ENCODE measurements around the gene ARPP21.
"Not testable (repeated sequence)": the region's sequence is repeated elsewhere in the genome, so short reads cannot be mapped to it uniquely, and the experiment has no call there.

Gene ARPP21

DNA sequence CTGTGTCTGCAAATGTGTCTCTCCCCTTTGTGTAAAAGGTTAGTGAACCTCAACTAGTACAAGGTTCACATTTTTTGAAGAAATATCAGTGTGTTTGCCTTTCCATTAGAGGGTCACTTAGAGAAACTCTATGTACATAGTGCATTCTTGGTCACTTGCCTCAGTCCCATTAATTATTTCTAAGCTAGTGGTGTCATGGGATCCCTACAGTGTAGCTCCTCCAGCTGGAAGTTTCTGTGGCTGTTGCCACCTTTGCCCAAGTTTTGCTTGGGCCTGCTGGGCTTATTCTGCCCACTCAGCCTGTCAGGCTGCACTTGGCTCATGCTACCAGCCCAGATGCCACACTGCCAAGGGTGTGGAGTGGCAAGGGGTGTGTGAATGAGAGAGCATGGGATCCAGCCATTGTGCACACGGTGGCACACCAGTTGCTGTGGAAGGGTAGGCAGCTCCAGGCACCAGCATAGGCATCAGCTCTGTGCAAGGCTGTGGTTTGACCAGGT lies 161.7 kb downstream of the ARPP21 start:
- Histone ChIP-seq H3K9ac (no peak overlapping the region), H4K20me1 (no peaks in the 10 kb centered on the region), H3K36me3 (no peaks in the 10 kb centered on the region), H3K4me3 (no peak overlapping the region), H3K4me2 (no peak overlapping the region), H3K4me1 (no peaks in the 10 kb centered on the region), H3K9me3 (0 out of 2 replicates have a peak, but pooled peaks cover 8% of the 10 kb centered on the region), H3K27me3 (no peaks in the 10 kb centered on the region), H3K27ac (no peak overlapping the region)
- TF ChIP-seq Cebpa-rat (IDR thresholded peaks at IDR 0.05) = no peak

DNA sequence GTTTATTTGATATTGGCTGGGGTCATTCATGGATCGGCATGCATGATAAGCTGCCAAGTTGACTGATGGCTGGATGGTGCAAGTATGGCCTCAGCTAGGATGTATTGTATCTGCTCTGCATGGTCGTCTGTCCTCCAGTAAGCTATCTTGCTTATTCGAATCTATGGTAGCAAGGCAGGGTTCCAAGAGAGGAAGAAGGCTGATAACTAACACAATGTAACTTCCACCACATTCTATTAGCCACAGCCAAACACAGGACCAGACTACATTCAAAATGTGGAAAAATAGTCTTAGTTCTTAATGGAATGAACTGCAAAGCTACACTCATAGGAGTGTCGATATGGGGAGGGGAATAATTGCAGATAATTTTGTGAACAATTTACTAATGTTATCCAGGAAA lies 175.2 kb downstream of the ARPP21 start:
- TF ChIP-seq Cebpa-rat (IDR thresholded peaks at IDR 0.05) = no peak
- H3K4me3 ChIP-seq = no peak overlapping the region

DNA sequence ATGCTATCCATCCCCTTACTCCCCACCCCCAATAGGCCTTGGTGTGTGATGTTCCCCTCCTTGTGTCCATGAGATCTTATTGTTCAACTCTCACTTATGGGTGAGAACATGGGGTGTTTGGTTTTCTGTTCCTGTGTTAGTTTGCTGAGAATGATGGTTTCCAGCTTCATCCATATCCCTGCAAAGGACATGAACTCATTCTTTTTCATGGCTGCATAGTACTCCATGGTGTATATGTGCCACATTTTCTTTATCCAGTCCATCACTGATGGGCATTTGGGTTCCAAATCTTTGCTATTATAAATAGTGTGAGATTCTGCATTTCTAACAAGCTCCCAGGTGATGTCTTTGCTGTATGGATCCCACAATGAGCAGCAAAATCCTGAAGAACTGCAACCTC lies 176.5 kb downstream of the ARPP21 start:
- H3K27me3 ChIP-seq, H3K27ac ChIP-seq, H3K4me2 ChIP-seq, H3K36me3 ChIP-seq, H3K9me3 ChIP-seq, H4K20me1 ChIP-seq, H3K9ac ChIP-seq, H3K4me1 ChIP-seq, H3K4me3 ChIP-seq: not testable (repeated sequence)

More for the DNA sequence above, 175.2 kb downstream of the ARPP21 start:
- Histone ChIP-seq H3K4me2 (no peak overlapping the region), H4K20me1 (no peaks in the 10 kb centered on the region), H3K4me1 (no peaks in the 10 kb centered on the region), H3K9ac (no peak overlapping the region), H3K9me3 (no peaks in the 10 kb centered on the region), H3K36me3 (no peaks in the 10 kb centered on the region), H3K27ac (no peak overlapping the region), H3K27me3 (no peaks in the 10 kb centered on the region)

GRCh38 chr3:35817216-35817615 lies 177.9 kb downstream of the ARPP21 start:
- no peaks in the 10 kb centered on the region for H3K27me3 ChIP-seq
- H3K27ac ChIP-seq = no peak overlapping the region
- no peaks in the 10 kb centered on the region for H4K20me1 ChIP-seq
- no peaks in the 10 kb centered on the region for H3K4me1 ChIP-seq
- no peak overlapping the region for H3K4me3 ChIP-seq
- no peak overlapping the region for H3K4me2 ChIP-seq
- no peak for TF ChIP-seq Cebpa-rat (IDR thresholded peaks at IDR 0.05)
- H3K36me3 ChIP-seq = no peaks in the 10 kb centered on the region
- H3K9ac ChIP-seq = no peak overlapping the region
- no peaks in the 10 kb centered on the region for H3K9me3 ChIP-seq

DNA sequence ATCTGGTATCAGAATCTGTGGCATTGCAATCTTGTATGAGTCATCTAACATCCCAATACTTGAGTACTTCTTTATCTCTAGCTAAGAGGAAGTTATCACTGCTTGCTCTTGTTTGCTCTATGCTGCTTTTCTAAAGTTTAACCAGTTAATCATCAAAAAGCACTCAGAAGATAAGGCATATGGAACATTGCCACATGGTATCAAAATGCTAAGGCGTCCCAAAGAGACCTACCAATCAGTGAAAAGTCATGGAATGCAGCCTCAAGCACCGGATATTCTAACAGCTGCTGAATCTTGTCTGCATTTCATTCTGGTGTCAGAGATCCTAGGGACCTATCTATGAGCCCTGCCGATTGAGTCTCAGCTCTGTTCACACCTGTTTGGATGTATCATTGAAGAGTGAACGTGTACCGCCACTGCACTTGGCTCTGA lies 192.8 kb downstream of the ARPP21 start:
- Histone ChIP-seq H4K20me1 (no peaks in the 10 kb centered on the region), H3K4me3 (no peak overlapping the region), H3K27me3 (no peaks in the 10 kb centered on the region), H3K9ac (no peak overlapping the region), H3K36me3 (no peaks in the 10 kb centered on the region), H3K4me2 (no peak overlapping the region), H3K4me1 (no peaks in the 10 kb centered on the region), H3K9me3 (no peaks in the 10 kb centered on the region), H3K27ac (no peak overlapping the region)
- no peak for TF ChIP-seq Cebpa-rat (IDR thresholded peaks at IDR 0.05)

Measured in BLaER1 (cell line).